A204.1 (cell line): Measurements from ENCODE around the gene TIMP1.
"Not testable (repeated sequence)": the region's sequence is repeated elsewhere in the genome, so short reads cannot be mapped to it uniquely, and the experiment has no call there.

Source experiments
- FAIRE-seq: peaks from 2 replicates; lab custom pipeline; 2012; peaks lifted over from hg19 to GRCh38; lab: Jason Lieb, UNC

TIMP1 gene

DNA sequence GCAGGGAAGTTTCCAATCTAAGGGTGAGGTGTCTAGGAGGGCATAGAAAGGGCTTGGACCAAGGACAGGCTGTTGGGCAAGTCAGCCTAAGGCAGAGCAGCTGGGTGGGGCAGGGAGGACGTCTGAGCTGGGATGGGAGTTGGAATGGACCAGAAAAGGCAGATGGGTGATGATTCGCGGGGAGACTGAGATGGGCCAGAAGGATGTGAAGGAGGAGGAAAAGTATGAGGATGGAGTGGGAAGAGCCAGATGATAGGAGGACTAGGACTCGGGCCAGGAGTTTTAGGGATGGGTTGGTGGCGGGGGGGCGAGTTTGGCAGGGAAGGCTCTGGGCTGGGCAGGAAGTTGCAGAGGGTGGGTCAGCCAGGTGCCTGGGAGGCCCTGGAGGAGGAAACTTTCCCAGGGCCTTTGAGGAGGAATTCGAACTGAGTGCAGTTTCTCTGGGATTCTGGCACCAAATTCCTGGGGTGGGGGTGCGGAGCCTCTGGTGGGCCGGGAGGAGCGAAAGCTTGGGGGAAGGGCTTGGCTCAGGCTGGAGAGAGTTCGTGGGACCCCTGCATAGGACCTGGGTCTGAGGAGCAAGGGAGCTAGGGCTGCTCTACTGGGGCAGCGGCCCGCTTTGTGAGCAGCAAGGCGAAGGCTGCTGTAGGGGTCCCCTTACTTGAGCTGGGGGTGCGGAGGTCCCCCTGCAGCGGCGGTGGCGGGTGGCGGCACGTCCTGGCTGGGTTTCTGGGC, 8.7 kb upstream of the TIMP1 start:
- no peak for FAIRE-seq

DNA sequence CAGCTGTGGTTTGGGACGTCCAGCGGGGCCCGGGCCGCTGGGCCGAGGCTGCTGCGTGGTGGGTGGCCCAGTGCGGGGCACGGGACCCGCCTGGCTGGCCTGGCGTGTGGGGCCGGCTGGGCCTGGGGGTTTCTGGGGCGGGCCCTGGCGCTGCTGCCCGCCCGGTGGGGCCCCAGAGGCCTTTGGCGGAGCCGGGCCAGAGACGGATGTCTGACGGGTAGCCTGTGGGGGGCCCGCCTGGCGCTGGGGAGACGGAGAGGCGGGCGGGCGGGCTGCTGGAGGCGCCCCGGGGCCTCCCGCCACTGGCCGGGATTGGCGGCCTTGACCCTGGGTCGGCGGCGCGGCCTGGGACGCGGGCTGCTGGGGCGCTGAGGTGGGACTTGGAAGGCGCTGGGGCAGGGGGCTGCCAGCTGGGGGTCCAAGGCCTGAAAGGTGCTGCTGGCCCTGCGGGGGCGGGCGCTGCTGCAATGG, 8.1 kb upstream of the TIMP1 start:
- no peak for FAIRE-seq

DNA sequence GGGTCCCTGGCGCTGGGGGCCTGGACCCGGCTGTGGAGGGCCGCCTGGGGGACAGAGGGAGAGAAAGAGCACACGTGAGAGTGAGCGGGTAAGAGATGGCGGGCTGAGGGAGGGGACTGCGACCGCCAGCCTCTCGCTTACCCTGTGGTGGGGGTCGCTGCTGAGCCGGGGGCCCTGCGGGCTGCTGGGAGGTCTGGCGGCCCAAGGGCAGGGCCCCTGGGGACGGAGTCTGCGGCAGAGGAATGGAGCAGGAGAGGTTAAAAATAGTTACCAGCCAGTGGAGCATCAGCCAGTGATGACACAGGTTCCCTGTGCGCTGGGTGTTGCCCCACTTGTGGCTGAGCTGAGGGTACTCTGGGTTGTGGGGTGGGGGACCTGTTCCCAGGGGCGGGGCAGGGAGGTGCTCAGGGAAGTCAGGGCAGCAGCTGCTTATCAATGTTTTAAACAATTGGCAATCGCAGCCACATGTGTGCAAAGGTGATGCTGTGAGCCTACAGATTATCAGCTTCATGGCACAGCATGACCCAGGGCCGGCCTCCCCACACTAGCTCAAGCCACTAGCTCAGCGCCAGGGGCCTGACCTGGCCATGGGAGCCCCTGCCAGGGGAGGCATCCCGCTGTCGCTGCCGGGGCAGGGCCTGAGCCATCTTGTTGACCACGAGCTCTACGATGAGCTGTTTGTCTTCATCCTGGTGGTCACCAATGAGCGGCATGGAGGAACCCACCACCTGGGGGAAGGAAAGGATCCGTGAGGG, 7.5 kb upstream of the TIMP1 start:
- FAIRE-seq = no peak

- no peak for FAIRE-seq
Measured at GRCh38 chrX:47576021-47576898, 6.0 kb upstream of the TIMP1 start.

DNA sequence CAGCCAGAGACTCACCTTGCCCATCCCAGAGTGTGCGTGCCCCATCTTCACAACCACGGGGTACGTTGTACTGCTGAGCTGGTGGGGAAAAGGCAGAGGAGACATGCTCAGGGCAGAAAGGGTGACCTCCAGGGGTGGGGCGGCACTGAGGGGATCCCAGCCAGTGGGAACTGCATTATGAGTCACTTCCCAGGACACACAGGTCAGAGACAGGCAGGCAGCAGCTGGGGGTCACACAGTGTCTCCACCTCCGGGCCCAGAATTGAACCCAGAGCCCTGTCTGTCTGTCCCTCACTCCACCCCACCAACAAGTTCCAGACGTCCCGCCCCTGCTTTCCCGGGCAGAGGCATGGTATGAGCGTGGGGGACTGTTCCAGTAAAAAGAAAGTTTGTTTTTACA, 4.8 kb upstream of the TIMP1 start:
- FAIRE-seq = no peak

- FAIRE-seq = no peak
Measured at GRCh38 chrX:47577901-47578300, 4.3 kb upstream of the TIMP1 start.

GRCh38 chrX:47578692-47579091, 3.5 kb upstream of the TIMP1 start:
- no peak for FAIRE-seq

DNA sequence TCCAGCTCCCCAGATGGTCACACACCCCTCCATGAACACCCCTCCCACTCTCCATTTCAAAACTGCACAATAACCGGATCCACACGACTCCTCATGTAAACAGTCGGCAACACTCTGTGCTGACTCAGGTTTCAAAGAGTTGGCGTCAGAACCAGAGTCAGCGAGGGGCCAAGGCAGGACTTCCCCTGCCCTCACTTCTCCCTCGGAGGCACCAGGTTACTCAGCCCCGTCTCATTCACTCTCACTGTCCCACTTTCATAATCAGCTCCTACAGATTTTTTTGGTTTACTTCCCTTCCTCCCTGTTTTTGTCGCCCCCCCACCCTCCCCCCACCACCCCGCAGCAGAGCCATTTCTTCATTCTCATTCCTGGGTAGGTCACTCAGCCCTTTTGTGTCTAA, 2.7 kb upstream of the TIMP1 start:
- FAIRE-seq = no peak

DNA sequence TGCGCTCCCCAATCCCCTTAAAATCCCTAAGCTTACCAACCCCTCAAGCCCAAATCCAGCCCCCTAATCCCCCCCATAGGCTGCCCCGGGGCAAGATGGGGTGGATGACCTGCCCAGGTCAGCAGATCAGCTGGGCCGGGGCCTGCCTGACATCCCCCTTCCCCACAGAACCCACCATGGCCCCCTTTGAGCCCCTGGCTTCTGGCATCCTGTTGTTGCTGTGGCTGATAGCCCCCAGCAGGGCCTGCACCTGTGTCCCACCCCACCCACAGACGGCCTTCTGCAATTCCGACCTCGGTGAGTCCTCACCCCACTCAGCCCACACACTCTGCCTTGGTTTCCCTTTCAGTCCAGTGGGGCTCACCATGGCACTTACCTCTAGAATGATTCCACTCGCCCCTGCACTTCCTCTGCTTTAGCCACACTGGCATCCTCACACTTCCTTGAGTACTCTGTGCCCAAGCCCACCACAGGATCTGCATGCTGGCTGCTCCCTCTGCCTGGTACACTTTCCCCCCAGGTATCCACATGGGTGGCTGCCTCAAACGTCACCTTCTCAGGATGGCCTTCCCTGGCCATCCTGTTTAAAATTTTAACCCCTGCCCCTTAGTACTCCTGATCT, 1.1 kb downstream of the TIMP1 start:
- no peak for FAIRE-seq

DNA sequence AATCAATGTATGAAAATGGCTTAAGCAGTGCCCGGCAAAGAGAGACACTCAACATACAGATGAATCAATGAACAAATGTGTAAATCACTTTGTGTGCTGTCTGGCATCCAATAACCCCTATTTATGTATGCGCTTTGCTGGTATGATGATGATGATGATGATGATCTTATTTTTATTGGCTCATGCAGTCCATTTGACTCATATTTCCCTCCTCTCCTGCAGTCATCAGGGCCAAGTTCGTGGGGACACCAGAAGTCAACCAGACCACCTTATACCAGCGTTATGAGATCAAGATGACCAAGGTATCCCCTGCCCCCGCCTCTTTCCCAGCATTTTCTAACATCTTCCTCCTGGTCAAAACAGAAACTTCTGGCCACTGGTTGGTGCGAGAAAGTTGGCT, 2.5 kb downstream of the TIMP1 start:
- no peak for FAIRE-seq

GRCh38 chrX:47585273-47585672, 3.0 kb downstream of the TIMP1 start:
- FAIRE-seq = no peak

DNA sequence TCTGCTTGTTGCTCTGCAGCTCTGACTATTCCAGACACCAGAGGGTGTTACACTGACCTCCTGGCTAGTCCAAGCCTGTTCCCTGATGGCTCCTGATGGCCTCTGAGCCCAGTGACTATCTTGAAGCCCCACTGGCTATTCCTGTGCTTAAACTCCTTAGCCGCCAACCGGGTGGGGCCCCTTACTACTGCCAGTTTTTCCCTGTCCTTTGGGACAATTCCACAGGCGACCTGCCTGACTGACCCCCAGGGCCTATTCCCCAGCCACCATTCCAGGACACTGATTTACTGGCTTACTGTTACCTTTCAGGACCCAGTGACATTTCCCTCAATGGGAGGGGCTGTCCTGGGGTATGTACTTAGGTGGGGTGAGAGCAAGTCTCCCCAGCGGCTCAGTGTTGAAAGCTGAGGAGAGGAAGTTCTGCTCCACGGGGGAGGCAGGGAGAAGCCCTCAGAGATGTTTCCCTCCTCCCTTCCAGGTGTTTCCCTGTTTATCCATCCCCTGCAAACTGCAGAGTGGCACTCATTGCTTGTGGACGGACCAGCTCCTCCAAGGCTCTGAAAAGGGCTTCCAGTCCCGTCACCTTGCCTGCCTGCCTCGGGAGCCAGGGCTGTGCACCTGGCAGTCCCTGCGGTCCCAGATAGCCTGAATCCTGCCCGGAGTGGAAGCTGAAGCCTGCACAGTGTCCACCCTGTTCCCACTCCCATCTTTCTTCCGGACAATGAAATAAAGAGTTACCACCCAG, 4.0 kb downstream of the TIMP1 start:
- FAIRE-seq = no peak

DNA sequence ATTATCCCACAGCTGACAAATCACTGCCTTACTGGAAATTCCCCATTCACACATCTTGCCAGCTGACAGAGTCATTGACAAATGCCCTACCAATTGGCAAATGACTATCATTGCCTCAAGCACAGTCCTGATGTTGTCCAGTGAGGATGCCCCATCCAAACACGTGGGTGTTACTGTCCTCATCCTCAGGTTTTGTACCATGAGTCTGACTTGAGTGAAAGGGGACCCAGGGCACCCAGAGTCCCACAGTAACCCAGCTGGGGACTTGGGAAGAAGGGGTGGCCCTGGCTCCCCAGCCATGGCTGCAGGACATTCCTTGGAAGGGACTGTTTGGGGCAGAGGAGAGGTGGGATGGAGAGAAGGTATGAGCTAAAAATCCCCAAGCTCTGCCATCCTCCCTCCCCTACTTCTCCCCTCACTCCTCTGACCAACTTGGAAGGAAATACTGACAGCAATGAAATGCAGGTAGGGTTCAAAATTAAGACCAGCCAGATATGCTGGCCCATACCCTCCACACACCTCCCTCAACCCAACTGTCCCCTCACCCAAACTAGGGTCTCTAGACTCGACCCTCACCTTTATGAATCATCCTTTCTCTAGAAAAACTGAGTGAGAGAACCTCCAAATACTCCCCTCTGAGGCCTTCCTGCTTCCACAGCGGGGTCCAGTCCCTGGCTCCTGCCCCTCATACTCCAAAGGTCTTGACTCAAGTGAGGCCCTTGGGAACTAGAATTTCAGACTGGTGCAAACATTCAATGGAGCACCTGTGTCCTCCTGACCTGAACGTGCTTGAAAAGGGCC, 5.1 kb downstream of the TIMP1 start:
- FAIRE-seq = no peak

GRCh38 chrX:47587906-47588735, 5.9 kb downstream of the TIMP1 start:
- no peak for FAIRE-seq

GRCh38 chrX:47590984-47591383, 8.7 kb downstream of the TIMP1 start:
- no peak for FAIRE-seq

- no peak for FAIRE-seq
Measured at GRCh38 chrX:47593522-47593921, 11.3 kb downstream of the TIMP1 start.

DNA sequence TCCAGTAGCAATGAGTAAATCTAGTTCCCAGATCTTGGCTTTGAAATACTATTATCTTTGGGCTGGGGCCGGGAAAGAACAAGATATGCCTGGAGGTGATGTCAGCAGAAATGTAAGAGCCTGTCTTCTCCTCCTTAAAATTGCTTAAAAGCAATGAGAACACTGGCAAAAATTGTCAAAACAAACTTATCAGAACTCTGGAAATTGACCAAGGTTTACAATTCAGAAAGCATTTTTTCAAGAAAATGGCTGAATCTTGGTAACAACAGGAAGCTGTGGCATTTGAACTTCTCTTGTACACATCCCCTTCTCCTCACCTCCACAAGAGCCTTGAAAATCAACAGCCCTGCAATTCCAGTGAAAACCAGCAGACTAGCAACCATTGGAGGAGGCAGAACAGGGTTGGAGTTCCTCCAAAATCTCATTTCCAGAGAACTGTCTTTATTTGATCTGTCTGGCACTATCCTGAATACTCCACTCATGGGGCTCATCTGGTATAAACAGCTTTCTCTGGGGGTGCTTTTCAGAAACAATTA, 13.5 kb downstream of the TIMP1 start:
- no peak for FAIRE-seq

DNA sequence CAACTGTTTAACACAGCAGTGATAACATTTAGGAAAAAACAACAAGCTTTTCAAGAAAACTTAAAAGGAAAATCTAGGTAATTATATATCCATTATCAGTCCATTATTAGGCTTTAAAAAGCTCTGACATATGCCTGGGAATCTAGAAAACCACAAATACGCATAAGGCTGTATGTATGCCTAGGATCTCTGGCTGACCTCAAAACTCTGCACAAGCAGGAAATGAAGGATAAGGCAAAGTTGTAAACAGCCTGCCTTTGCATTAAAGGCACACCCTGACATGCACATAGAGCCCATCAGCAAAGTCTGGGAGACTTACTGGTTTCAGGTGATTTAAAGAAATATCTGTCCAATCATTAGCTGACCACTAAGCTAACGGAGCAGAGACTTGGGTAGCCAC, 14.0 kb downstream of the TIMP1 start:
- no peak for FAIRE-seq

DNA sequence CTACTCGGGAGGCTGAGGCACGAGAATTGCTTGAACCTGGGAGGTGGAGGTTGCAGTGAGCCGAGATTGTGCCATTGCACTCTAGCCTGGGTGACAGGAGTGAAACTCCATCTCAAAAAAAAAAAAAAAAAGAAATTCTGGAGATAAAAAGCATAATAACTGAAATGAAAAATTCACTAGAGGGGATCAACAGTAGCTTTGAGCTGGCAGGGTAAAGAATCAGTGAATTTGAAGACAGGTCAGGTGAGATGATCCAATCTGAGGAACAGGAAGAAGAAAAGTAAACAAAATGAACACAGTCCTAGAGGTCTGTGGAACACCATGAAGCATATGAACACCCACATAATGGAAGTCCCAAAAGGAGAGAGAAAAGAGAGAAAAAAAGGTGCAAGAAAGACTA, 15.0 kb downstream of the TIMP1 start:
- no peak for FAIRE-seq

- not testable (repeated sequence) for FAIRE-seq
Measured at GRCh38 chrX:47603125-47603524, 20.9 kb downstream of the TIMP1 start.
